Pancreas (tissue), 10 donors: ENCODE data around the gene IGFL4. TPM values are rescaled to one million over a fixed set of nuclear protein-coding genes. Genes with fewer than 3 reads are reported as not detected.

Experiments
- ATAC-seq, 4 donors: fragments of 200-7000 bp; cut with Tn5 transposase; one replicate each; pipeline versions ENCODE4 v1.8.0 to v1.9.1; 2020; ENCODE audit warnings: mild to moderate bottlenecking in 4 of 4, moderate library complexity in 4 of 4
- DNase-seq, 6 donors: peaks; one replicate each; pipeline ENCODE4 v3.0.0-alpha.2; 2020
- FAIRE-seq: peaks from 2 replicates; lab custom pipeline; 2012; peaks lifted over from hg19 to GRCh38; lab: Jason Lieb, UNC
- H3K27ac ChIP-seq, 4 donors: fragments of 200-600 bp; sonication (generic); 1 replicate in 3 of 4; 2 replicates in 1 of 4; pipeline versions ENCODE4 v1.5.0 to v1.8.0; 2020
- H3K27me3 ChIP-seq, 4 donors: fragments of 200-600 bp; one replicate each; pipeline ENCODE4 v1.8.0; 2021
- H3K36me3 ChIP-seq, 3 donors: fragments of 200-600 bp; sonication (generic) in 1 of 3; one replicate each; pipeline versions ENCODE4 v1.5.0 to v1.8.0; 2020 to 2021
- H3K4me1 ChIP-seq, 3 donors: fragments of 200-600 bp; one replicate each; pipeline ENCODE4 v1.8.0; 2021
- H3K4me3 ChIP-seq, 4 donors: fragments of 200-600 bp; sonication (generic) in 2 of 4; one replicate each; pipeline versions ENCODE4 v1.5.0 to v1.8.0; 2020 to 2021
- H3K9me3 ChIP-seq, 4 donors: fragments of 200-600 bp; one replicate each; pipeline ENCODE4 v1.8.0; 2021
- CTCF ChIP-seq, 4 donors: fragments of 200-600 bp; sonication (generic) in 3 of 4; IDR thresholded peaks; one replicate each; pipeline versions ENCODE4 v1.5.0 to v1.8.0; 2021; ENCODE audit warnings: antibody characterized with exemption in 4 of 4
- whole genome bisulfite sequencing, 2 donors: extraction: QIAGEN DNeasy Blood & Tissue Kit; methylation state at CpG; one replicate each; pipeline ENCODE4 v1.1.7; 2013; 5-methylcytosine and 5-hydroxymethylcytosine counted together
- intact Hi-C, 3 donors: fragments of 100-400 bp; cut with DNase I; formaldehyde crosslinking; loops; one replicate each; pipeline versions ENCODE4 v1.11.1 to v1.14.2; 2022
- polyA plus RNA-seq, 2 donors: library from polyadenylated mRNA; stranded (reverse); fragments of 200-250 nt; gene quantifications; one replicate each; pipeline ENCODE4 v1.2.3, GENCODE V29; 2013
- total RNA-seq, 6 donors: library from RNA; stranded (reverse); fragmentation: NEBNext Ultra II Directional in 4 of 6; extraction: Animal tissue kit (Norgen Biotek cat#: 25700) in 4 of 6; gene quantifications; one replicate each; pipeline versions ENCODE4 v1.2.1 to v1.2.4, GENCODE V29; 2021 to 2023
- donor health status: healthy with polysubstance abuse.
- donor health status: DM: no; HTN: no; CAD: no; lungs with moderate emphysema.
- donor health status: DM: no; HTN: no; CAD: no.
- donor health status: control.
- donor health status: control.
- donor health status: Bipolar disorder and iron deficiency.
- donor health status: DM: yes; HTN: yes; CAD: no.
- donor health status: DM: no; HTN: no; CAD: no.
- donor health status: DM: no; HTN: no; CAD: no.
- donor health status: DM: yes; HTN: yes; CAD: no.

IGFL4 gene
- total and polyA plus RNA-seq, 8 donors, result 0.04 to 0.28 (median 0.18) TPM; not detected in 4

- Histone ChIP-seq H3K27ac (no peak overlapping the region), H3K27me3 (no peaks in the 10 kb centered on the region), H3K4me1 (no peaks in the 10 kb centered on the region), H3K9me3 (no peaks in the 10 kb centered on the region), H3K36me3 (no peaks in the 10 kb centered on the region), H3K4me3 (no peak overlapping the region)
- ATAC-seq, result no peak
- TF ChIP-seq CTCF (IDR thresholded peaks at IDR 0.05), result no peak
- no peak for DNase-seq
- 39 to 43% methylated on average over 4 of the region's 4 CpGs for WGBS, 2 donors
- no peak for FAIRE-seq
- intact Hi-C loops, result no loop called here
Measured at GRCh38 chr19:46056536-46056935, 15.7 kb upstream of the IGFL4 start.

DNA sequence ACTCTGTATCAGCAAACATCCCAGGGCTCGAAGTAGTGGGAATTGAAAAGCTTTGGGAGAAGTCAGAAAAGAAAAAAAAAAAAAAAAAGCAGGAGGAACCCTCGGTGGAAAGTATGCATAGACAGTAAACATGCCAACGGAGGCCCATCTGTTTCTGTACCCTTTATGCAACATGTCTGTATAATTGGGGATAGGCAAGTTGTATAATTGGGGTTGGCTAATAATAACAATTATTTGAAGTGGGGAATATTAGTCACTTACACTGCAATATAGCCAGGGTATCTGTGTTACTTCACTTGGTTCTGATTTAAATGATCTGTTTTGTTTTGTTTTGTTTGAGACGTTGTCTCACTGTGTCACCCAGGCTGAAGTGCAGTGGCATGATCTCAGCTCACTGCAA is 12.1 kb upstream of the IGFL4 start:
- 31 to 35% methylated on average over 4 of the region's 4 CpGs for WGBS, 2 donors
- H3K9me3 ChIP-seq, result no peaks in the 10 kb centered on the region
- intact Hi-C loops, result no loop called here
- FAIRE-seq (no peak), DNase-seq (no peak), ATAC-seq (no peak)
- no peak overlapping the region for H3K4me3 ChIP-seq
- TF ChIP-seq CTCF (IDR thresholded peaks at IDR 0.05), result no peak
- H3K27ac ChIP-seq, result no peak overlapping the region
- H3K36me3 ChIP-seq, result no peaks in the 10 kb centered on the region
- no peaks in the 10 kb centered on the region for H3K4me1 ChIP-seq
- no peaks in the 10 kb centered on the region for H3K27me3 ChIP-seq

DNA sequence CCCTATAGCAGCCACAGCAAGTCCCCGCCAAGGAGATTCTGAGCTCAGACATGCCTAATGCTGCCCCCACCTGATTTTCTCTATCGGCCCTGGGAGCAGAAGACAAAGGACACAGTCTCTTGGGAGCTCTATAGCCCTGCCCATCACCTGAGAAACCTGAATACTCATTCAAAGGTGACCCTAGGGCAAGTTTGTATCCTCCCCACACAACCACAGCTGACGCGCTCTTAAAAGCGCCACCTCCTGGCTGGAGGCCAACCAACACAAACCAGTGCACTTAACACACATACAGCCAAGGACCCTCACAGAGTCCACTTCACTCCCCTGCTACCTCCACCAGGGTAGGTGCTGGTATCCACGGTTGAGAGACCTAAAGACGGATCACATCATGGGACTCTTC is 8.8 kb upstream of the IGFL4 start:
- 38% methylated on average over 7 of the region's 7 CpGs for WGBS, 2 donors
- Histone ChIP-seq H3K27ac (no peak overlapping the region), H3K9me3 (no peaks in the 10 kb centered on the region), H3K4me3 (no peak overlapping the region), H3K4me1 (no peaks in the 10 kb centered on the region), H3K36me3 (no peaks in the 10 kb centered on the region), H3K27me3 (no peaks in the 10 kb centered on the region)
- ATAC-seq (no peak), FAIRE-seq (no peak), DNase-seq (no peak)
- intact Hi-C loops, result no loop called here
- no peak for TF ChIP-seq CTCF (IDR thresholded peaks at IDR 0.05)

GRCh38 chr19:46043519-46043918 is 2.7 kb upstream of the IGFL4 start:
- TF ChIP-seq CTCF (IDR thresholded peaks at IDR 0.05), result no peak
- FAIRE-seq (no peak), ATAC-seq (no peak), DNase-seq (no peak)
- no peaks in the 10 kb centered on the region for H3K36me3 ChIP-seq
- no peaks in the 10 kb centered on the region for H3K9me3 ChIP-seq
- H3K27ac ChIP-seq, result no peak overlapping the region
- H3K4me1 ChIP-seq, result no peaks in the 10 kb centered on the region
- H3K4me3 ChIP-seq, result no peak overlapping the region
- H3K27me3 ChIP-seq, result peaks cover 0 to 20% (median 0%) of the 10 kb centered on the region in 4 donors
- WGBS, 2 donors, result 85 to 89% methylated on average over 1 of the region's 1 CpG
- intact Hi-C loops, result no loop called here

GRCh38 chr19:46042252-46042883 is 1.6 kb upstream of the IGFL4 start:
- intact Hi-C loops, result no loop called here
- FAIRE-seq (no peak), ATAC-seq (no peak), DNase-seq (no peak)
- H3K27me3 ChIP-seq, result peaks cover 0 to 20% (median 0%) of the 10 kb centered on the region in 4 donors
- H3K27ac ChIP-seq, result no peak overlapping the region
- no peaks in the 10 kb centered on the region for H3K36me3 ChIP-seq
- H3K9me3 ChIP-seq, result no peaks in the 10 kb centered on the region
- no peak for TF ChIP-seq CTCF (IDR thresholded peaks at IDR 0.05)
- H3K4me3 ChIP-seq, result no peak overlapping the region
- no peaks in the 10 kb centered on the region for H3K4me1 ChIP-seq
- 58 to 74% methylated on average over 5 of the region's 5 CpGs for WGBS, 2 donors
